Trophoblast cell (in vitro differentiated cells and primary cell): ENCODE results near the gene FITM1.

ENCODE experiments used
- DNase-seq, 2 donors: peaks; one replicate each; pipeline ENCODE4 v3.0.0-alpha.2; 2016
- H2AFZ ChIP-seq: 2 replicates; pipeline ENCODE4 v1.6.1; 2013; ENCODE audit warnings: low read length, moderate library complexity, mild to moderate bottlenecking; ENCODE audit not compliant: insufficient read depth, poor library complexity
- H2AK5ac ChIP-seq: 2 replicates; pipeline ENCODE4 v1.6.1; 2013; ENCODE audit warnings: mild to moderate bottlenecking, low read length
- H2BK120ac ChIP-seq: 2 replicates; pipeline ENCODE4 v1.6.1; 2013; ENCODE audit warnings: low read length, mild to moderate bottlenecking, moderate library complexity; ENCODE audit not compliant: insufficient read depth, poor library complexity
- H2BK12ac ChIP-seq: 2 replicates; pipeline ENCODE4 v1.6.1; 2013; ENCODE audit warnings: mild to moderate bottlenecking, low read length, moderate library complexity
- H2BK5ac ChIP-seq: 2 replicates; pipeline ENCODE4 v1.6.1; 2013; ENCODE audit warnings: low read length, low read depth, moderate library complexity, mild to moderate bottlenecking; ENCODE audit not compliant: poor library complexity
- H3K14ac ChIP-seq: 2 replicates; pipeline ENCODE4 v1.6.1; 2013; ENCODE audit warnings: mild to moderate bottlenecking, low read length
- H3K18ac ChIP-seq: 2 replicates; pipeline ENCODE4 v1.6.1; 2013; ENCODE audit warnings: mild to moderate bottlenecking, low read length
- H3K23ac ChIP-seq: 2 replicates; pipeline ENCODE4 v1.6.1; 2013; ENCODE audit warnings: low read length
- H3K27ac ChIP-seq: 2 replicates; pipeline ENCODE4 v1.5.1; 2013; ENCODE audit warnings: low read depth, mild to moderate bottlenecking, inconsistent platforms, low read length, moderate library complexity
- H3K27me3 ChIP-seq: 2 replicates; pipeline ENCODE4 v1.6.1; 2013; ENCODE audit warnings: inconsistent platforms, mild to moderate bottlenecking, low read length, moderate library complexity; ENCODE audit not compliant: insufficient read depth
- H3K36me3 ChIP-seq, 2 experiments: 1 replicate in 1 of 2; 2 replicates in 1 of 2; pipeline ENCODE4 v1.6.1; 2013; ENCODE audit warnings: low read length in 2 of 2, mild to moderate bottlenecking in 2 of 2, moderate library complexity in 1 of 2; ENCODE audit not compliant: insufficient read depth in 2 of 2, control insufficient read depth in 1 of 2
- H3K4ac ChIP-seq: 2 replicates; pipeline ENCODE4 v1.6.1; 2013; ENCODE audit warnings: low read depth, mild to moderate bottlenecking, low read length, moderate library complexity
- H3K4me1 ChIP-seq, 2 experiments: 1 replicate in 1 of 2; 2 replicates in 1 of 2; pipeline ENCODE4 v1.6.1; 2013; ENCODE audit warnings: low read length in 2 of 2, mild to moderate bottlenecking in 2 of 2, moderate library complexity in 1 of 2; ENCODE audit not compliant: insufficient read depth in 2 of 2, control insufficient read depth in 1 of 2
- H3K4me2 ChIP-seq: 2 replicates; pipeline ENCODE4 v1.6.1; 2013; ENCODE audit warnings: inconsistent platforms, mild to moderate bottlenecking, low read length, moderate library complexity
- H3K4me3 ChIP-seq: 2 replicates; pipeline ENCODE4 v1.5.1; 2013; ENCODE audit warnings: mild to moderate bottlenecking, low read depth, low read length, inconsistent platforms
- H3K79me1 ChIP-seq: one replicate; pipeline ENCODE4 v1.6.1; 2013; ENCODE audit warnings: low read length
- H3K79me2 ChIP-seq: 2 replicates; pipeline ENCODE4 v1.6.1; 2013; ENCODE audit warnings: low read length, mild to moderate bottlenecking; ENCODE audit not compliant: control insufficient read depth, insufficient read depth, poor library complexity
- H3K9ac ChIP-seq: 2 replicates; pipeline ENCODE4 v1.6.1; 2013; ENCODE audit warnings: mild to moderate bottlenecking, low read length
- H3K9me3 ChIP-seq: 2 replicates; pipeline ENCODE4 v1.6.1; 2013; ENCODE audit warnings: low read depth, mild to moderate bottlenecking, control low read depth, inconsistent platforms, low read length; ENCODE audit not compliant: insufficient read depth
- H4K12ac ChIP-seq: 2 replicates; pipeline ENCODE4 v1.6.1; 2013; ENCODE audit warnings: low read depth, mild to moderate bottlenecking, low read length, moderate library complexity
- H4K8ac ChIP-seq: 2 replicates; pipeline ENCODE4 v1.6.1; 2013; ENCODE audit warnings: low read depth, mild to moderate bottlenecking, low read length, moderate library complexity
- H4K91ac ChIP-seq: one replicate; pipeline ENCODE4 v1.6.1; 2013; ENCODE audit warnings: low read depth, mild to moderate bottlenecking, low read length, moderate library complexity
- WGBS: extraction: QIAGEN DNeasy Blood & Tissue Kit; methylation state at CpG from one replicate; pipeline ENCODE4 v1.1.7; 2013; ENCODE audit warnings: missing lambda C conversion rate; ENCODE audit not compliant: insufficient read length, insufficient coverage; ENCODE audit errors: extremely low coverage; 5-methylcytosine and 5-hydroxymethylcytosine counted together

FITM1 gene

DNA sequence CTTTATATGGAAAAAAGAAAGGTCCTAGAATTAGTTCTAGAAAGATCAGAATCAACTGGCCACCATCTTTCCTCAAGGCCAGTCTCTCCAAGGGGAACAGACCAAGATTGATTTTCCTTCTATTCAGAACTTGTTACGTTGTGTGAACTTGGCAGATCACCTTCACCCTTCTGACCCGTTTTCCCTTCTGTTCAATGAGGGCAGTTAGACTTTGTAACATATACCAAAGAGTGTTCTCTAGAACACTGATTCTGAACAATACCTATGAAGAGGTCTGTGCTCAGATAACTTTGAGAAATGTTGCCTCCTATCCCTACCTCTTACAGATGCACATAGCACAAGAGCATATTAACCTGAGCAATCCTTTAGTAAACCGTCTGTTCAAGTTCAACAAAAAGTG lies 47.0 kb upstream of the FITM1 start:
- Histone ChIP-seq H2BK12ac (no peak overlapping the region), H3K9ac (no peak overlapping the region), H2BK120ac (no peak overlapping the region), H2AK5ac (no peak overlapping the region), H3K14ac (no peak overlapping the region), H4K8ac (no peak overlapping the region), H3K79me1 (no peaks in the 10 kb centered on the region), H3K4me3 (no peak overlapping the region), H4K12ac (no peak overlapping the region), H3K27ac (no peak overlapping the region), H4K91ac (no peak overlapping the region), H3K4me2 (no peak overlapping the region), H3K18ac (no peak overlapping the region), H2AFZ (no peak overlapping the region), H3K36me3 (no peaks in the 10 kb centered on the region), H3K27me3 (peaks cover 14% of the 10 kb centered on the region), H3K23ac (no peak overlapping the region), H2BK5ac (no peak overlapping the region), H3K79me2 (no peaks in the 10 kb centered on the region), H3K9me3 (no peaks in the 10 kb centered on the region), H3K4ac (no peak overlapping the region), H3K4me1 (peaks cover 3 to 6% of the 10 kb centered on the region in 2 experiments)
- WGBS: no CpG with 5 or more reads among the region's 3 CpGs
- no peak for DNase-seq

GRCh38 chr14:24084440-24084839 lies 46.0 kb upstream of the FITM1 start:
- Histone ChIP-seq H4K12ac (no peak overlapping the region), H2AFZ (no peak overlapping the region), H3K18ac (no peak overlapping the region), H2BK120ac (no peak overlapping the region), H3K79me2 (no peaks in the 10 kb centered on the region), H2BK5ac (no peak overlapping the region), H3K4me2 (no peak overlapping the region), H3K79me1 (no peaks in the 10 kb centered on the region), H3K4me3 (no peak overlapping the region), H4K91ac (no peak overlapping the region), H3K27ac (no peak overlapping the region), H3K14ac (no peak overlapping the region), H3K27me3 (peaks cover 14% of the 10 kb centered on the region), H3K9me3 (no peaks in the 10 kb centered on the region), H3K9ac (no peak overlapping the region), H3K4ac (no peak overlapping the region), H2AK5ac (no peak overlapping the region), H3K23ac (no peak overlapping the region), H3K4me1 (peaks cover 3 to 6% of the 10 kb centered on the region in 2 experiments), H2BK12ac (no peak overlapping the region), H3K36me3 (no peaks in the 10 kb centered on the region), H4K8ac (no peak overlapping the region)
- WGBS: no CpG with 5 or more reads among the region's 2 CpGs
- no peak for DNase-seq

DNA sequence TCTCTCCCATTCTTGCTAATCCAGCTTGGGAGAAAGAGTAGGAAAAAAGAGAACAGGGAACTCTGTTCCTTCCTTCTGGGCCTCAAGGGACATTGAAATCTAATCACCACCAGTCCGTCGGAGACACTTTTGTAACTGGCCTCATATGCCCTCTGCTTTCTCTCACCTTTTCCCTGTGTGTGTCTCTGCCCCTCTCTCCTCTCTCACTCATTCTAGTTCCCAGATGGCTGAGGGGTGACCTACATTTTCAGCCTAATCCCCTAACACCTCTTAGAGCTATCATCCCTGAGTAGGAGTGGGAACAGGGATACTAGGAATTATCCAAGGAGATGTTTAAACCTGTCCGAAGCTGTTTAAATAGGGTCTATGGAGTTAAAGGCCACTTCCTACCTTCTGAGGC lies 45.2 kb upstream of the FITM1 start:
- Histone ChIP-seq H4K8ac (no peak overlapping the region), H3K79me1 (no peaks in the 10 kb centered on the region), H3K4ac (no peak overlapping the region), H2AFZ (no peak overlapping the region), H3K14ac (no peak overlapping the region), H3K23ac (no peak overlapping the region), H3K4me3 (no peak overlapping the region), H2BK120ac (no peak overlapping the region), H2BK5ac (no peak overlapping the region), H3K18ac (no peak overlapping the region), H3K27me3 (peaks cover 13% of the 10 kb centered on the region), H3K4me1 (peaks cover 3 to 6% of the 10 kb centered on the region in 2 experiments), H3K9ac (no peak overlapping the region), H2AK5ac (no peak overlapping the region), H2BK12ac (no peak overlapping the region), H4K12ac (no peak overlapping the region), H3K9me3 (no peaks in the 10 kb centered on the region), H3K79me2 (no peaks in the 10 kb centered on the region), H3K4me2 (no peak overlapping the region), H3K27ac (no peak overlapping the region), H4K91ac (no peak overlapping the region), H3K36me3 (no peaks in the 10 kb centered on the region)
- no CpG with 5 or more reads among the region's 3 CpGs for WGBS
- DNase-seq: no peak

GRCh38 chr14:24086193-24086955 lies 44.1 kb upstream of the FITM1 start:
- no peaks in the 10 kb centered on the region for H3K79me1 ChIP-seq
- H2BK120ac ChIP-seq: no peak overlapping the region

More at GRCh38 chr14:24086193-24086955, 44.1 kb upstream of the FITM1 start:
- Histone ChIP-seq H3K79me2 (no peaks in the 10 kb centered on the region), H4K91ac (no peak overlapping the region), H3K14ac (no peak overlapping the region), H3K23ac (no peak overlapping the region), H2AFZ (no peak overlapping the region), H3K4me3 (no peak overlapping the region), H3K27me3 (peaks cover 5% of the 10 kb centered on the region), H3K4me1 (peaks cover 0 to under 1% of the 10 kb centered on the region in 2 experiments), H3K36me3 (no peaks in the 10 kb centered on the region), H3K4ac (no peak overlapping the region), H3K9ac (no peak overlapping the region), H3K18ac (no peak overlapping the region), H2AK5ac (no peak overlapping the region), H3K27ac (no peak overlapping the region), H4K12ac (no peak overlapping the region), H3K4me2 (no peak overlapping the region), H3K9me3 (no peaks in the 10 kb centered on the region), H2BK5ac (no peak overlapping the region), H4K8ac (no peak overlapping the region), H2BK12ac (no peak overlapping the region)
- DNase-seq: no peak
- no CpG with 5 or more reads among the region's 3 CpGs for WGBS
